ENCODE data around the gene HEXIM2. TPM values are rescaled to one million over a fixed set of nuclear protein-coding genes. Genes with fewer than 3 reads are reported as not detected.

The HEXIM2 gene
- total and polyA plus RNA-seq, 10 donors: 4.0 to 10.4 (median 7.9) TPM

GRCh38 chr17:45148183-45149036 is 13.3 kb upstream of the HEXIM2 start, which contains the start of gene HEXIM1:
Gene HEXIM1 (plus strand): TSS chr17:45148475. CDS start chr17:45149191, 716 bp downstream.
- intact Hi-C loops (cut with DNase I; ENCODE audit: low total_unique reads): no loop called here
- WGBS, 5 donors: 0 to 1% (median 0%) methylated on average over 58 of the region's 58 CpGs

GRCh38 chr17:45149037-45149668 is 12.5 kb upstream of the HEXIM2 start:
- peak overlapping the region; percentile 65 to 88 (median 72) for H3K4me3 ChIP-seq
- peaks cover 36 to 90% (median 60%) of the 10 kb centered on the region in 6 donors for H3K4me1 ChIP-seq
- H3K27ac ChIP-seq: peak overlapping the region; percentile 84 to 100 (median 99)
- DNase-seq: peak; percentile 96
- H3K27me3 ChIP-seq (replicated peaks in 1 of 7): no peaks in the 10 kb centered on the region
- H3K9me3 ChIP-seq: no peaks in the 10 kb centered on the region
- H3K36me3 ChIP-seq: peaks cover 0 to 9% (median 0%) of the 10 kb centered on the region in 6 donors
- intact Hi-C loops (cut with DNase I; ENCODE audit: low total_unique reads): no loop called here
- WGBS, 5 donors: 0 to 1% (median 0%) methylated on average over 29 to 32 of the region's 32 CpGs
- peak; percentile 71 to 85 (median 72) for TF ChIP-seq POLR2AphosphoS5 (IDR thresholded peaks at IDR 0.05)
- TF ChIP-seq POLR2A (IDR thresholded peaks at IDR 0.05): peak in 1 of 3 donors; percentile 4
- TF ChIP-seq CTCF (IDR thresholded peaks at IDR 0.05 in 8 of 11, conservative IDR thresholded peaks at IDR 0.05 in 3 of 11): peak; percentile 38 to 94 (median 81)

More at GRCh38 chr17:45148183-45149036, 13.3 kb upstream of the HEXIM2 start, which contains the start of gene HEXIM1:
- peak; percentile 99 for DNase-seq
- Histone ChIP-seq H3K36me3 (peaks cover 0 to 9% (median 0%) of the 10 kb centered on the region in 6 donors), H3K9me3 (no peaks in the 10 kb centered on the region), H3K4me3 (peak within 1 kb of the TSS; percentile 65 to 88 (median 72)), H3K27me3 (replicated peaks in 1 of 7) (no peaks in the 10 kb centered on the region), H3K4me1 (peaks cover 39 to 90% (median 65%) of the 10 kb centered on the region in 6 donors), H3K27ac (peak within 1 kb of the TSS; percentile 95 to 100 (median 99))
- TF ChIP-seq POLR2AphosphoS5 (IDR thresholded peaks at IDR 0.05) (peak; percentile 99 to 100 (median 100)), CTCF (IDR thresholded peaks at IDR 0.05 in 8 of 11, conservative IDR thresholded peaks at IDR 0.05 in 3 of 11) (peak in 3 of 11 experiments; percentile 4 to 20 (median 18)), POLR2A (IDR thresholded peaks at IDR 0.05) (peak in 2 of 3 donors; percentile 99)

- H3K4me1 ChIP-seq: peaks cover 30 to 90% (median 55%) of the 10 kb centered on the region in 6 donors
- TF ChIP-seq POLR2A (IDR thresholded peaks at IDR 0.05) (no peak), POLR2AphosphoS5 (IDR thresholded peaks at IDR 0.05) (peak; percentile 71 to 79 (median 73))
- intact Hi-C loops (cut with DNase I; ENCODE audit: low total_unique reads): no loop called here
- H3K4me3 ChIP-seq: peak overlapping the region; percentile 65 to 88 (median 72)
- WGBS, 5 donors: 1 to 2% (median 2%) methylated on average over 49 to 56 of the region's 56 CpGs
- peak overlapping the region; percentile 84 to 100 (median 99) for H3K27ac ChIP-seq
- H3K27me3 ChIP-seq (replicated peaks in 1 of 7): no peaks in the 10 kb centered on the region
- H3K9me3 ChIP-seq: no peaks in the 10 kb centered on the region
- peak; percentile 90 for DNase-seq
- peaks cover 0 to 9% (median 0%) of the 10 kb centered on the region in 6 donors for H3K36me3 ChIP-seq
These were observed 11.7 kb upstream of the HEXIM2 start for GRCh38 chr17:45149669-45150664.
